ENCODE results near the gene LAMTOR4.
A peak's percentile ranks its signal among the peaks of the same experiment; 100 is the strongest.
"Not testable (repeated sequence)": the region's sequence is repeated elsewhere in the genome, so short reads cannot be mapped to it uniquely, and the experiment has no call there.

LAMTOR4 gene

GRCh38 chr7:100124301-100125230, 24.2 kb upstream of the LAMTOR4 start:
- DNase-seq = no peak

GRCh38 chr7:100126239-100126930, 22.3 kb upstream of the LAMTOR4 start:
- no peak for DNase-seq

- peak; percentile 91 for DNase-seq
Observed at GRCh38 chr7:100126931-100127865, 21.5 kb upstream of the LAMTOR4 start, which contains the start of gene MBLAC1. MBLAC1 (plus strand) TSS chr7:100126967; CDS start chr7:100127396, 429 bp downstream.

- no peak for DNase-seq
Observed at GRCh38 chr7:100127866-100128636, 20.7 kb upstream of the LAMTOR4 start.

GRCh38 chr7:100128637-100128963, 20.1 kb upstream of the LAMTOR4 start:
- no peak for DNase-seq

- DNase-seq = not testable (repeated sequence)
Observed at GRCh38 chr7:100130220-100130607, 18.5 kb upstream of the LAMTOR4 start.

GRCh38 chr7:100130608-100131453, 17.9 kb upstream of the LAMTOR4 start:
- peak; percentile 79 for DNase-seq

GRCh38 chr7:100132126-100132525, 16.6 kb upstream of the LAMTOR4 start:
- no peak for DNase-seq

GRCh38 chr7:100132697-100133151, 16.0 kb upstream of the LAMTOR4 start:
- peak; percentile 66 for DNase-seq

GRCh38 chr7:100137851-100138760, 10.6 kb upstream of the LAMTOR4 start:
- no peak for DNase-seq

GRCh38 chr7:100141555-100141949, 7.2 kb upstream of the LAMTOR4 start:
- no peak for DNase-seq

- DNase-seq = no peak
Observed at GRCh38 chr7:100142461-100142860, 6.3 kb upstream of the LAMTOR4 start.

GRCh38 chr7:100146350-100146749, 2.4 kb upstream of the LAMTOR4 start:
- not testable (repeated sequence) for DNase-seq

- no peak for DNase-seq
Observed at GRCh38 chr7:100147278-100147677, 1.4 kb upstream of the LAMTOR4 start.

GRCh38 chr7:100148225-100148558, 526 bp upstream of the LAMTOR4 start:
- no peak for DNase-seq

GRCh38 chr7:100152404-100152803, 3.7 kb downstream of the LAMTOR4 start:
- no peak for DNase-seq

- DNase-seq = no peak
Observed at GRCh38 chr7:100152937-100153666, 4.4 kb downstream of the LAMTOR4 start.

GRCh38 chr7:100153708-100154535, 5.2 kb downstream of the LAMTOR4 start:
- no peak for DNase-seq
